SK-N-SH treated with all-trans-retinoic acid at 6 μM for 48 hours (cell line): ENCODE data around the gene DOC2B.

Source experiments
- ATAC-seq: fragments of 200-7000 bp; cut with Tn5 transposase; 3 replicates; pipeline ENCODE4 v1.9.1; 2020; ENCODE audit warnings: mild to moderate bottlenecking, moderate library complexity
- ARNTL ChIP-seq: fragments of 450-650 bp; formaldehyde crosslinking; IDR thresholded peaks from 2 replicates; pipeline ENCODE4 v1.5.0; 2020; ENCODE audit warnings: low read depth, mild to moderate bottlenecking, moderate library complexity, borderline replicate concordance
- BACH2 ChIP-seq: fragments of 250-450 bp; sonication (Bioruptor Pico); IDR thresholded peaks from 2 replicates; pipeline ENCODE4 v1.9.0; 2021; ENCODE audit warnings: mild to moderate bottlenecking, borderline replicate concordance
- CREB5 ChIP-seq: fragments of 250-450 bp; sonication (Bioruptor Pico); IDR thresholded peaks from 2 replicates; pipeline ENCODE4 v1.5.1; 2020; ENCODE audit warnings: low read depth, mild to moderate bottlenecking, moderate library complexity
- CSDC2 ChIP-seq: fragments of 250-450 bp; sonication (Bioruptor Pico); IDR thresholded peaks from 2 replicates; pipeline ENCODE4 v1.5.0; 2020; ENCODE audit warnings: mild to moderate bottlenecking, moderate library complexity
- ESRRG ChIP-seq: fragments of 250-450 bp; sonication (Bioruptor Pico); IDR thresholded peaks from 2 replicates; pipeline ENCODE4 v1.6.1; 2021; ENCODE audit warnings: mild to moderate bottlenecking
- GLIS3 ChIP-seq: fragments of 250-450 bp; sonication (Bioruptor Pico); IDR thresholded peaks from 2 replicates; pipeline ENCODE4 v1.5.0; 2020; ENCODE audit warnings: mild to moderate bottlenecking, moderate library complexity
- ISL1 ChIP-seq: fragments of 250-450 bp; sonication (Bioruptor Pico); IDR thresholded peaks from 2 replicates; pipeline ENCODE4 v2.1.2; 2022; ENCODE audit warnings: mild to moderate bottlenecking, moderate library complexity
- OSR1 ChIP-seq: fragments of 250-450 bp; sonication (Bioruptor Pico); IDR thresholded peaks from 2 replicates; pipeline ENCODE4 v1.8.0; 2022; ENCODE audit warnings: moderate library complexity, mild to moderate bottlenecking, inconsistent platforms
- PATZ1 ChIP-seq: fragments of 250-450 bp; sonication (Bioruptor Pico); IDR thresholded peaks from 2 replicates; pipeline ENCODE4 v1.8.0; 2020; ENCODE audit warnings: mild to moderate bottlenecking, moderate library complexity, borderline replicate concordance
- PPARA ChIP-seq: fragments of 250-450 bp; sonication (Bioruptor Pico); IDR thresholded peaks from 2 replicates; pipeline ENCODE4 v1.5.0; 2020; ENCODE audit warnings: mild to moderate bottlenecking, borderline replicate concordance
- RARB ChIP-seq: fragments of 250-450 bp; sonication (Bioruptor Pico); IDR thresholded peaks from 2 replicates; pipeline ENCODE4 v1.8.0; 2021; ENCODE audit warnings: mild to moderate bottlenecking, moderate library complexity
- SNAI2 ChIP-seq: fragments of 250-450 bp; sonication (Bioruptor Pico); IDR thresholded peaks from 2 replicates; pipeline ENCODE4 v1.5.0; 2020; ENCODE audit warnings: mild to moderate bottlenecking, moderate library complexity
- TCF4 ChIP-seq: fragments of 250-450 bp; sonication (Bioruptor Pico); IDR thresholded peaks from 2 replicates; pipeline ENCODE4 v1.8.0; 2021; ENCODE audit warnings: mild to moderate bottlenecking, moderate library complexity, borderline replicate concordance
- TOX ChIP-seq: fragments of 250-450 bp; sonication (Bioruptor Pico); IDR thresholded peaks from 2 replicates; pipeline ENCODE4 v1.8.0; 2021; ENCODE audit warnings: mild to moderate bottlenecking, moderate library complexity, borderline replicate concordance
- ZC3H10 ChIP-seq: fragments of 250-450 bp; sonication (Bioruptor Pico); IDR thresholded peaks from 2 replicates; pipeline ENCODE4 v1.5.1; 2021; ENCODE audit warnings: mild to moderate bottlenecking, moderate library complexity
- ZFP3 ChIP-seq: fragments of 250-450 bp; sonication (Bioruptor Pico); IDR thresholded peaks from 2 replicates; pipeline ENCODE4 v1.5.0; 2020; ENCODE audit warnings: mild to moderate bottlenecking, moderate library complexity
- ZFP30 ChIP-seq: fragments of 450-650 bp; formaldehyde crosslinking; IDR thresholded peaks from 2 replicates; pipeline ENCODE4 v1.5.0; 2022; ENCODE audit warnings: mild to moderate bottlenecking, moderate library complexity
- ZNF565 ChIP-seq: fragments of 450-650 bp; formaldehyde crosslinking; conservative IDR thresholded peaks from 2 replicates; pipeline ENCODE4 v1.5.0; 2020; ENCODE audit warnings: low read depth, mild to moderate bottlenecking, moderate library complexity
- ZNF70 ChIP-seq: fragments of 450-650 bp; formaldehyde crosslinking; IDR thresholded peaks from 2 replicates; pipeline ENCODE4 v1.5.0; 2020; ENCODE audit warnings: mild to moderate bottlenecking, moderate library complexity
- ZNF8 ChIP-seq: fragments of 450-650 bp; formaldehyde crosslinking; IDR thresholded peaks from 2 replicates; pipeline ENCODE4 v1.5.0; 2020; ENCODE audit warnings: mild to moderate bottlenecking, moderate library complexity
- TF ChIP-seq, protein P1 (sequence below): fragments of 250-450 bp; sonication (Bioruptor Pico); IDR thresholded peaks from 2 replicates; pipeline ENCODE4 v1.5.0; 2020; ENCODE audit warnings: mild to moderate bottlenecking, moderate library complexity
- TF ChIP-seq, protein P2 (sequence below): fragments of 250-450 bp; sonication (Bioruptor Pico); IDR thresholded peaks from 2 replicates; pipeline ENCODE4 v1.5.1; 2021; ENCODE audit warnings: mild to moderate bottlenecking, moderate library complexity
- TF ChIP-seq, protein P3 (sequence below): fragments of 250-450 bp; sonication (Bioruptor Pico); IDR thresholded peaks from 2 replicates; pipeline ENCODE4 v1.8.0; 2021; ENCODE audit warnings: low read depth, mild to moderate bottlenecking, moderate library complexity, borderline replicate concordance

Gene DOC2B

GRCh38 chr17:160336-160735, 21.1 kb downstream of the DOC2B start:
- TF ChIP-seq ZC3H10 (CRISPR knock-in tag), result no peak
- TF ChIP-seq ESRRG (CRISPR knock-in tag), result no peak
- TF ChIP-seq, all 23 proteins: peak for 0
- no peak for ATAC-seq

DNA sequence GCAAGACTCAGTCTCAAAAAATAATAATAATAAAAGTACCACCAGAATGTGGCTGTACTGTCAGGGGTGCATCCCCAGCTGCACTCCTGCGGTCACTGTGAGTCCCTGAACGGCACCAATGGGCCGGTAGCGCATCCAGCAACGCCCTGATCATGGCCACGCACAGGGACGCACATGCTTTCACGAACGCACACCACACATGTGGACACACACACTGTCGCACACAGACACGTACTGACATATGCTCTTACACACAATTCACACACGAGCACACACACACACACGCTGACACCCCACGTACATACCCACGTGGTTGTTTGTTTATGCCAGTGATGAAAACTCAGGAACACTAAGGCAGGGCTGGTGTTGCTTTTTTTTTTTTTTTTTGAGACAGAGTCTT, 21.8 kb downstream of the DOC2B start:
- TF ChIP-seq ZC3H10 (CRISPR knock-in tag) (no peak), OSR1 (CRISPR knock-in tag) (no peak), ZNF8 (no peak), BACH2 (no peak)
- no peak for ATAC-seq

DNA sequence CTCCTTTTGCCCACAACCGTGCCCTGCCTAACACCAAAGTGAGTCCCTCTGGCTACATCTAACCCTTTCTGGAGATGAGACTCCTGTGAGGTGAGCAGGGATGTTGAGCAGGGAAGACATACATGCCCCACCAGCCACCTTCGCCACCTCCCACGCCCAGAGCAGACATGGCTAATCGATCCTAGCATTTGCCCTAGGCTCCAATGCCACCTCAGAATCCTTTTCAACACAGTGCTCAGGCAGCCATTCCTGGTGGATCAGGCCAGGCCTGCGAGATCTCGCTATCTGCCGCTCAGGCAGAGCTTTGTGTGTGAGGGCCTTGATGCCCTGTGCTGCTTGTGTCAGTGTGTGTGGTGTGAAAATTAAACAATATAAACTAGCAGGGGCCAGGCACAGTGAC, 23.1 kb downstream of the DOC2B start:
- ATAC-seq, result no peak
- TF ChIP-seq GLIS3 (no peak), TOX (no peak), ISL1 (CRISPR knock-in tag) (no peak), ZNF565 (no peak), ARNTL (CRISPR knock-in tag) (no peak), PATZ1 (no peak), TCF4 (CRISPR knock-in tag) (no peak), ZFP3 (CRISPR knock-in tag) (no peak), ZFP30 (CRISPR knock-in tag) (no peak)
- TF ChIP-seq, protein P1, sequence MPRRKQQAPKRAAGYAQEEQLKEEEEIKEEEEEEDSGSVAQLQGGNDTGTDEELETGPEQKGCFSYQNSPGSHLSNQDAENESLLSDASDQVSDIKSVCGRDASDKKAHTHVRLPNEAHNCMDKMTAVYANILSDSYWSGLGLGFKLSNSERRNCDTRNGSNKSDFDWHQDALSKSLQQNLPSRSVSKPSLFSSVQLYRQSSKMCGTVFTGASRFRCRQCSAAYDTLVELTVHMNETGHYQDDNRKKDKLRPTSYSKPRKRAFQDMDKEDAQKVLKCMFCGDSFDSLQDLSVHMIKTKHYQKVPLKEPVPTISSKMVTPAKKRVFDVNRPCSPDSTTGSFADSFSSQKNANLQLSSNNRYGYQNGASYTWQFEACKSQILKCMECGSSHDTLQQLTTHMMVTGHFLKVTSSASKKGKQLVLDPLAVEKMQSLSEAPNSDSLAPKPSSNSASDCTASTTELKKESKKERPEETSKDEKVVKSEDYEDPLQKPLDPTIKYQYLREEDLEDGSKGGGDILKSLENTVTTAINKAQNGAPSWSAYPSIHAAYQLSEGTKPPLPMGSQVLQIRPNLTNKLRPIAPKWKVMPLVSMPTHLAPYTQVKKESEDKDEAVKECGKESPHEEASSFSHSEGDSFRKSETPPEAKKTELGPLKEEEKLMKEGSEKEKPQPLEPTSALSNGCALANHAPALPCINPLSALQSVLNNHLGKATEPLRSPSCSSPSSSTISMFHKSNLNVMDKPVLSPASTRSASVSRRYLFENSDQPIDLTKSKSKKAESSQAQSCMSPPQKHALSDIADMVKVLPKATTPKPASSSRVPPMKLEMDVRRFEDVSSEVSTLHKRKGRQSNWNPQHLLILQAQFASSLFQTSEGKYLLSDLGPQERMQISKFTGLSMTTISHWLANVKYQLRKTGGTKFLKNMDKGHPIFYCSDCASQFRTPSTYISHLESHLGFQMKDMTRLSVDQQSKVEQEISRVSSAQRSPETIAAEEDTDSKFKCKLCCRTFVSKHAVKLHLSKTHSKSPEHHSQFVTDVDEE (CRISPR knock-in tag), result no peak

- no peak for TF ChIP-seq BACH2
- TF ChIP-seq ZFP30 (CRISPR knock-in tag), result no peak
- TF ChIP-seq, protein P2, sequence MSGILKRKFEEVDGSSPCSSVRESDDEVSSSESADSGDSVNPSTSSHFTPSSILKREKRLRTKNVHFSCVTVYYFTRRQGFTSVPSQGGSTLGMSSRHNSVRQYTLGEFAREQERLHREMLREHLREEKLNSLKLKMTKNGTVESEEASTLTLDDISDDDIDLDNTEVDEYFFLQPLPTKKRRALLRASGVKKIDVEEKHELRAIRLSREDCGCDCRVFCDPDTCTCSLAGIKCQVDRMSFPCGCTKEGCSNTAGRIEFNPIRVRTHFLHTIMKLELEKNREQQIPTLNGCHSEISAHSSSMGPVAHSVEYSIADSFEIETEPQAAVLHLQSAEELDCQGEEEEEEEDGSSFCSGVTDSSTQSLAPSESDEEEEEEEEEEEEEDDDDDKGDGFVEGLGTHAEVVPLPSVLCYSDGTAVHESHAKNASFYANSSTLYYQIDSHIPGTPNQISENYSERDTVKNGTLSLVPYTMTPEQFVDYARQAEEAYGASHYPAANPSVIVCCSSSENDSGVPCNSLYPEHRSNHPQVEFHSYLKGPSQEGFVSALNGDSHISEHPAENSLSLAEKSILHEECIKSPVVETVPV (CRISPR knock-in tag), result no peak
- TF ChIP-seq, protein P3, sequence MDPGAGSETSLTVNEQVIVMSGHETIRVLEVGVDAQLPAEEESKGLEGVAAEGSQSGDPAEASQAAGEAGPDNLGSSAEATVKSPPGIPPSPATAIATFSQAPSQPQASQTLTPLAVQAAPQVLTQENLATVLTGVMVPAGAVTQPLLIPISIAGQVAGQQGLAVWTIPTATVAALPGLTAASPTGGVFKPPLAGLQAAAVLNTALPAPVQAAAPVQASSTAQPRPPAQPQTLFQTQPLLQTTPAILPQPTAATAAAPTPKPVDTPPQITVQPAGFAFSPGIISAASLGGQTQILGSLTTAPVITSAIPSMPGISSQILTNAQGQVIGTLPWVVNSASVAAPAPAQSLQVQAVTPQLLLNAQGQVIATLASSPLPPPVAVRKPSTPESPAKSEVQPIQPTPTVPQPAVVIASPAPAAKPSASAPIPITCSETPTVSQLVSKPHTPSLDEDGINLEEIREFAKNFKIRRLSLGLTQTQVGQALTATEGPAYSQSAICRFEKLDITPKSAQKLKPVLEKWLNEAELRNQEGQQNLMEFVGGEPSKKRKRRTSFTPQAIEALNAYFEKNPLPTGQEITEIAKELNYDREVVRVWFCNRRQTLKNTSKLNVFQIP (CRISPR knock-in tag), result no peak
- no peak for TF ChIP-seq CREB5 (CRISPR knock-in tag)
- TF ChIP-seq ZNF8, result no peak
- TF ChIP-seq ZNF70, result no peak
- no peak for TF ChIP-seq SNAI2 (CRISPR knock-in tag)
- no peak for TF ChIP-seq CSDC2
- no peak for TF ChIP-seq ZC3H10 (CRISPR knock-in tag)
- TF ChIP-seq PPARA (CRISPR knock-in tag), result no peak
- TF ChIP-seq TOX, result no peak
- TF ChIP-seq ISL1 (CRISPR knock-in tag), result no peak
- no peak for TF ChIP-seq OSR1 (CRISPR knock-in tag)
- TF ChIP-seq, protein P1 (CRISPR knock-in tag), result no peak
- TF ChIP-seq GLIS3, result no peak
- no peak for TF ChIP-seq PATZ1
- TF ChIP-seq RARB (CRISPR knock-in tag), result no peak
These were observed 23.5 kb downstream of the DOC2B start for GRCh38 chr17:157901-158300.

More at GRCh38 chr17:157901-158300, 23.5 kb downstream of the DOC2B start:
- no peak for ATAC-seq
